Tibial nerve (tissue), 4 donors: ENCODE results near the gene LMOD2. TPM values are rescaled to one million over a fixed set of nuclear protein-coding genes. Genes with fewer than 3 reads are reported as not detected.

Experiments
- DNase-seq, 2 donors: peaks; one replicate each; pipeline ENCODE4 v3.0.0-alpha.2; 2019; ENCODE audit warnings: low spot score in 2 of 2
- H3K27ac ChIP-seq, 4 donors: fragments of 200-600 bp; sonication (generic) in 3 of 4; one replicate each; pipeline ENCODE4 v1.5.1; 2017 to 2019; ENCODE audit warnings: mild to moderate bottlenecking in 1 of 4
- H3K27me3 ChIP-seq, 2 donors: fragments of 200-600 bp; sonication (generic) in 1 of 2; one replicate each; pipeline versions ENCODE4 v1.5.1 to v1.6.0; 2017 to 2019
- H3K36me3 ChIP-seq, 3 donors: fragments of 200-600 bp; sonication (generic); one replicate each; pipeline ENCODE4 v1.5.1; 2018 to 2019
- H3K4me1 ChIP-seq, 4 donors: fragments of 200-600 bp; sonication (generic) in 3 of 4; one replicate each; pipeline ENCODE4 v1.5.1; 2017 to 2019
- H3K4me3 ChIP-seq, 4 donors: fragments of 200-600 bp; sonication (generic) in 3 of 4; one replicate each; pipeline ENCODE4 v1.5.1; 2017 to 2019; ENCODE audit warnings: mild to moderate bottlenecking in 1 of 4, moderate library complexity in 1 of 4
- H3K9me3 ChIP-seq, 4 donors: fragments of 200-600 bp; sonication (generic) in 3 of 4; one replicate each; pipeline ENCODE4 v1.5.1; 2017 to 2019
- EP300 ChIP-seq, 2 donors: sonication (generic); formaldehyde crosslinking; IDR thresholded peaks; one replicate each; pipeline ENCODE4 v1.6.1; 2017; ENCODE audit warnings: antibody characterized with exemption in 2 of 2, mild to moderate bottlenecking in 1 of 2
- POLR2A ChIP-seq, 2 donors: fragments of 450-650 bp; IDR thresholded peaks; one replicate each; pipeline ENCODE4 v1.6.1; 2017; ENCODE audit warnings: antibody characterized with exemption in 2 of 2, mild to moderate bottlenecking in 2 of 2, moderate library complexity in 2 of 2
- WGBS, 2 donors: methylation state at CpG; one replicate each; pipeline ENCODE4 v1.1.5; 2018; 5-methylcytosine and 5-hydroxymethylcytosine counted together
- total RNA-seq, 4 donors: library from RNA; depleted of rRNA; stranded (reverse); fragments of >200 nt; gene quantifications; one replicate each; pipeline ENCODE4 v1.1.0, GENCODE V29; 2016
- TF ChIP-seq, protein P1 (sequence below), 5 experiments: fragments of 200-600 bp in 3 of 5; fragments of 450-650 bp in 2 of 5; sonication (generic) in 3 of 5; IDR thresholded peaks; one replicate each; pipeline ENCODE4 v1.5.1; 2016 to 2019; ENCODE audit warnings: antibody characterized with exemption in 5 of 5, mild to moderate bottlenecking in 3 of 5, moderate library complexity in 2 of 5

The LMOD2 gene
- total RNA-seq, 4 donors from 2014 or later: not detected

DNA sequence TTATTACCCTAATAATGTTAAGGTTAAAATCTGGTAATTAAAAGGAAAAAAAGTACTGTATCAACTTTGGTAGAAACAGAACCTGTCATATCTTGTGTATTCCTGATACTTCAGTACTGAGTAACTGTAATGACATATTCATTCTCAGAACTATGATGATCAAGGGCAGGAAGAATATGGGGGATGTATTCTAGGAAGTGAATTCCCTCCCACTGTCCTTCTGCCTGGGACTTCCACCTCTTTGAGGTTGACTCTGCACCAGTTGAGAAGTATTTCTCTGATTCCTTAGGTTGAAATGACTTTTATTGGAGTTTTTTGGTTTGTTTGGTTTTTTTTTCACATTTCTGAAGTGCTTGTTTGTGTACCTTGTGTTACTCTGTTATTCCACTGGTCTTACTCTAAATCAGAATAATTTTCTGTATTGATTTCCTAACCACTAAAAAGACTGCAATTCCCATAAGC, 56.2 kb downstream of the LMOD2 start:
- Histone ChIP-seq H3K27ac (no peak overlapping the region), H3K4me1 (peaks cover 0 to 77% (median 9%) of the 10 kb centered on the region in 4 donors), H3K9me3 (no peaks in the 10 kb centered on the region), H3K27me3 (no peaks in the 10 kb centered on the region), H3K36me3 (peaks cover 0 to 8% (median 6%) of the 10 kb centered on the region in 3 donors), H3K4me3 (no peak overlapping the region)
- no peak for TF ChIP-seq POLR2A (IDR thresholded peaks at IDR 0.05)
- TF ChIP-seq, protein P1, sequence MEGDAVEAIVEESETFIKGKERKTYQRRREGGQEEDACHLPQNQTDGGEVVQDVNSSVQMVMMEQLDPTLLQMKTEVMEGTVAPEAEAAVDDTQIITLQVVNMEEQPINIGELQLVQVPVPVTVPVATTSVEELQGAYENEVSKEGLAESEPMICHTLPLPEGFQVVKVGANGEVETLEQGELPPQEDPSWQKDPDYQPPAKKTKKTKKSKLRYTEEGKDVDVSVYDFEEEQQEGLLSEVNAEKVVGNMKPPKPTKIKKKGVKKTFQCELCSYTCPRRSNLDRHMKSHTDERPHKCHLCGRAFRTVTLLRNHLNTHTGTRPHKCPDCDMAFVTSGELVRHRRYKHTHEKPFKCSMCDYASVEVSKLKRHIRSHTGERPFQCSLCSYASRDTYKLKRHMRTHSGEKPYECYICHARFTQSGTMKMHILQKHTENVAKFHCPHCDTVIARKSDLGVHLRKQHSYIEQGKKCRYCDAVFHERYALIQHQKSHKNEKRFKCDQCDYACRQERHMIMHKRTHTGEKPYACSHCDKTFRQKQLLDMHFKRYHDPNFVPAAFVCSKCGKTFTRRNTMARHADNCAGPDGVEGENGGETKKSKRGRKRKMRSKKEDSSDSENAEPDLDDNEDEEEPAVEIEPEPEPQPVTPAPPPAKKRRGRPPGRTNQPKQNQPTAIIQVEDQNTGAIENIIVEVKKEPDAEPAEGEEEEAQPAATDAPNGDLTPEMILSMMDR (IDR thresholded peaks at IDR 0.05): no peak
- no peak for TF ChIP-seq EP300 (IDR thresholded peaks at IDR 0.05)
- no peak for DNase-seq

DNA sequence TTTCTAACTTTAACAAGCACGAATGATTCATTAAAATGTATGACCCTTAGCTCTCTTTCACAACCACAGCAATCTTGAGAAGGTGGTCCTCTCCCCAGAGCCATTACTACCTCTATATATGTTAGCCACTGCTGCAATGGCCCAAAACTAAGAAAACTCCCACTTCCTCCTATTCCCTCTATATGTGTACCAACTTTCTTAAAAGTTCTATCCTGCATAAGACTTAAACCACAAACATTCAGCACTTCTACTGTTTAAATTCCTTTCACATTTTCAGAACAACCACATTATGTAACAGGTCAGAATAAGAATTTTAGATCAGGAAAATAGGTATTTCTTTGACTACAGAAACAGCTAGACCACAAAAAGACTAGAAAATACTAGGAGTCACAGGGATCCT, 57.0 kb downstream of the LMOD2 start:
- no peaks in the 10 kb centered on the region for H3K9me3 ChIP-seq
- peaks cover 0 to 4% (median 0%) of the 10 kb centered on the region in 3 donors for H3K36me3 ChIP-seq
- 11 to 15% methylated on average over 1 of the region's 1 CpG for whole genome bisulfite sequencing, 2 donors
- H3K27ac ChIP-seq: no peak overlapping the region
- no peak for DNase-seq
- H3K27me3 ChIP-seq: no peaks in the 10 kb centered on the region
- no peak overlapping the region for H3K4me3 ChIP-seq
- TF ChIP-seq POLR2A (IDR thresholded peaks at IDR 0.05) (no peak), EP300 (IDR thresholded peaks at IDR 0.05) (no peak)
- TF ChIP-seq, protein P1 (IDR thresholded peaks at IDR 0.05): no peak
- H3K4me1 ChIP-seq: peaks cover 0 to 77% (median 9%) of the 10 kb centered on the region in 4 donors

Other genes with a start within 250 kb of the LMOD2 start
- gene IQUB, start 121.3 kb upstream of the LMOD2 start, total RNA-seq: 1 to 10 TPM; 1.8 to 5.4 (median 2.8) TPM
- 10 to 100 TPM; 22.5 to 56.6 (median 33.5) TPM for gene NDUFA5, start 98.0 kb upstream of the LMOD2 start, total RNA-seq
- not detected for gene ASB15, start 54.0 kb upstream of the LMOD2 start, total RNA-seq
- gene WASL, start 93.1 kb downstream of the LMOD2 start, total RNA-seq: 10 to 100 TPM; 32.6 to 40.0 (median 37.3) TPM
- not detected for gene HYAL4, start 189.3 kb downstream of the LMOD2 start, total RNA-seq